HepG2 (cell line): ENCODE data around the gene COL5A1. TPM values are rescaled to one million over a fixed set of nuclear protein-coding genes. Genes with fewer than 3 reads are reported as not detected.

Experiments
- ATAC-seq: fragments of 200-7000 bp; cut with Tn5 transposase; 3 replicates; pipeline ENCODE4 v1.9.1; 2020; ENCODE audit warnings: mild to moderate bottlenecking, moderate library complexity
- BruUV-seq: library from RNA; stranded (reverse); fragments of 400-500 nt; replicated peaks from 2 replicates; lab custom pipeline; 2021; lab: Mats Ljungman, UMichigan
- CTCF ChIA-PET: fragments of 300-600 bp; formaldehyde crosslinking; extraction: SDS; loops from one replicate; lab custom pipeline; 2021; ENCODE audit warnings: low total read pairs, inconsistent platforms, low intra/inter-chr PET ratio; lab: Yijun Ruan, JAX
- POLR2A ChIA-PET: fragments of 350-600 bp; sonication (Branson Sonifier 250); formaldehyde crosslinking; loops from one replicate; lab custom pipeline; 2020; ENCODE audit warnings: antibody characterized with exemption, inconsistent platforms; lab: Yijun Ruan, JAX
- DNase-seq: peaks from one replicate; pipeline ENCODE4 v3.0.0-alpha.2; 2015; ENCODE audit warnings: low spot score
- FAIRE-seq: peaks from 3 replicates; lab custom pipeline; 2011; peaks lifted over from hg19 to GRCh38; lab: Jason Lieb, UNC
- H2AFZ ChIP-seq: one replicate; pipeline ENCODE4 v1.6.1; 2011; ENCODE audit warnings: low read length, inconsistent platforms
- H3K27ac ChIP-seq: fragments of 300-600 bp; 3 replicates; pipeline ENCODE4 v1.8.0; 2011; ENCODE audit warnings: mixed run types, mild to moderate bottlenecking, mixed read lengths, low read length, inconsistent platforms; ENCODE audit not compliant: insufficient read depth; ENCODE audit errors: extremely low read length
- H3K27me3 ChIP-seq, 2 experiments: fragments of 200-600 bp in 1 of 2; 2 replicates in 1 of 2; 3 replicates in 1 of 2; pipeline versions ENCODE4 v1.6.0 to v1.8.0; 2011; ENCODE audit warnings: low read length in 2 of 2, mild to moderate bottlenecking in 2 of 2, moderate library complexity in 2 of 2, inconsistent platforms in 1 of 2; ENCODE audit not compliant: insufficient read depth in 2 of 2, control insufficient read depth in 1 of 2
- H3K36me3 ChIP-seq, 2 experiments: fragments of 200-600 bp in 1 of 2; replicated peaks in 1 of 2; 2 replicates in 1 of 2; 3 replicates in 1 of 2; pipeline versions ENCODE4 v1.5.1 to v1.8.0; 2011; ENCODE audit warnings: low read length in 2 of 2, inconsistent platforms in 1 of 2; ENCODE audit not compliant: insufficient read depth in 2 of 2, control insufficient read depth in 1 of 2
- H3K4me1 ChIP-seq: 2 replicates; pipeline ENCODE4 v1.5.1; 2012; ENCODE audit warnings: low read length, inconsistent platforms; ENCODE audit not compliant: insufficient read depth
- H3K4me2 ChIP-seq: 2 replicates; pipeline ENCODE4 v1.6.0; 2011; ENCODE audit warnings: low read depth, low read length, inconsistent platforms
- H3K4me3 ChIP-seq, 3 experiments: fragments of 200-600 bp in 1 of 3; sonication (generic), shearing (Covaris generic) in 1 of 3; replicated peaks in 1 of 3; 2 replicates each; pipeline ENCODE4 v1.5.1; 2011 to 2016; ENCODE audit warnings: low read length in 3 of 3, inconsistent platforms in 2 of 3, low read depth in 2 of 3, mild to moderate bottlenecking in 2 of 3, control low read depth in 1 of 3, mixed read lengths in 1 of 3; ENCODE audit not compliant: insufficient read depth in 1 of 3
- H3K79me2 ChIP-seq: one replicate; pipeline ENCODE4 v1.6.1; 2011; ENCODE audit warnings: low read length, inconsistent platforms; ENCODE audit not compliant: insufficient read depth
- H3K9ac ChIP-seq: 2 replicates; pipeline ENCODE4 v1.6.0; 2011; ENCODE audit warnings: mild to moderate bottlenecking, low read depth, low read length, inconsistent platforms; ENCODE audit not compliant: insufficient read depth
- H3K9me3 ChIP-seq: 2 replicates; pipeline ENCODE4 v1.5.1; 2012; ENCODE audit warnings: mild to moderate bottlenecking, low read length
- H4K20me1 ChIP-seq: 2 replicates; pipeline ENCODE4 v1.6.0; 2011; ENCODE audit warnings: inconsistent platforms, mild to moderate bottlenecking, low read length, moderate library complexity; ENCODE audit not compliant: insufficient read depth
- ATF1 ChIP-seq: IDR thresholded peaks from 2 replicates; pipeline ENCODE4 v1.6.1; 2016; ENCODE audit warnings: mild to moderate bottlenecking, control low read depth
- ATF5 ChIP-seq: sonication (generic); formaldehyde crosslinking; IDR thresholded peaks from 2 replicates; pipeline ENCODE4 v1.4.0; 2020; ENCODE audit warnings: mild to moderate bottlenecking, low read depth, missing genetic modification reagents
- GPN1 ChIP-seq: sonication (generic); formaldehyde crosslinking; IDR thresholded peaks from 2 replicates; pipeline ENCODE4 v1.5.1; 2020; ENCODE audit warnings: missing genetic modification reagents, borderline replicate concordance
- IKZF1 ChIP-seq: fragments of 450-650 bp; IDR thresholded peaks from 2 replicates; pipeline ENCODE4 v1.7.1; 2016
- NR1H2 ChIP-seq: sonication (generic); formaldehyde crosslinking; IDR thresholded peaks from 2 replicates; pipeline ENCODE4 v1.8.1; 2022; ENCODE audit warnings: low read depth, missing genetic modification reagents, borderline replicate concordance
- POLR2AphosphoS5 ChIP-seq: IDR thresholded peaks from 2 replicates; pipeline ENCODE4 v1.6.1; 2012; ENCODE audit warnings: low read depth, low read length
- RELA ChIP-seq: sonication (generic); formaldehyde crosslinking; IDR thresholded peaks from 2 replicates; pipeline ENCODE4 v1.4.0; 2020; ENCODE audit warnings: missing genetic modification reagents
- TGIF2 ChIP-seq: IDR thresholded peaks from 2 replicates; pipeline ENCODE4 v1.6.1; 2016; ENCODE audit warnings: control low read depth, missing compliant biosample characterization
- ZGPAT ChIP-seq: IDR thresholded peaks from 2 replicates; pipeline ENCODE4 v1.6.1; 2016; ENCODE audit warnings: mild to moderate bottlenecking
- ZNF180 ChIP-seq: sonication (generic); formaldehyde crosslinking; IDR thresholded peaks from 2 replicates; pipeline ENCODE4 v1.4.0; 2020; ENCODE audit warnings: low read depth, missing genetic modification reagents, borderline replicate concordance
- ZNF253 ChIP-seq: sonication (generic); formaldehyde crosslinking; IDR thresholded peaks from 2 replicates; pipeline ENCODE4 v1.8.0; 2022; ENCODE audit warnings: mild to moderate bottlenecking, missing genetic modification reagents, borderline replicate concordance
- WGBS: methylation state at CpG from one replicate; pipeline ENCODE4 v1.1.6; 2017; ENCODE audit warnings: low lambda C conversion rate; 5-methylcytosine and 5-hydroxymethylcytosine counted together
- in situ Hi-C: cut with HindIII; loops from 2 replicates; pipeline ENCODE4 v1.10.0; 2017; ENCODE audit warnings: low pct_unique_long_range_greater_than_20kb; ENCODE audit not compliant: extremely low pct_ligation_motif_present
- intact Hi-C: fragments of 100-400 bp; cut with micrococcal nuclease; formaldehyde crosslinking; loops from one replicate; pipeline ENCODE4 v1.10.0; 2022; ENCODE audit not compliant: unreplicated experiment
- polyA plus RNA-seq, 8 experiments: library from polyadenylated mRNA; depleted of rRNA in 3 of 8; stranded (reverse) in 7 of 8; unstranded in 1 of 8; fragments of >200 nt; fragmentation: Illumina TruSeq in 4 of 8; extraction: Trizol in 4 of 8; gene quantifications; 2 replicates each; pipeline versions ENCODE4 v1.2.1 to v1.2.3, GENCODE V29; 2011 to 2016; ENCODE audit warnings: low read depth in 4 of 8, missing spikeins in 1 of 8, mixed read lengths in 1 of 8; ENCODE audit not compliant: insufficient read depth in 1 of 8
- total RNA-seq, 5 experiments: library from RNA; depleted of rRNA; stranded (reverse); fragments of >200 nt; fragmentation: Illumina TruSeq; extraction: Trizol; gene quantifications; 2 replicates each; pipeline ENCODE4 v1.2.3, GENCODE V29; 2016; ENCODE audit warnings: low read depth in 1 of 5
- TF ChIP-seq, protein P1 (sequence below): sonication (generic); formaldehyde crosslinking; IDR thresholded peaks from 2 replicates; pipeline ENCODE4 v1.4.0; 2020; ENCODE audit warnings: missing genetic modification reagents
- TF ChIP-seq, protein P2 (sequence below): sonication (generic); formaldehyde crosslinking; IDR thresholded peaks from 2 replicates; pipeline ENCODE4 v1.4.0; 2020; ENCODE audit warnings: missing genetic modification reagents

Gene COL5A1
- total and polyA plus RNA-seq, 2 of the 13 experiments (the other 11 are each of a cell fraction or from before 2014, with no cell fraction given), result not detected

DNA sequence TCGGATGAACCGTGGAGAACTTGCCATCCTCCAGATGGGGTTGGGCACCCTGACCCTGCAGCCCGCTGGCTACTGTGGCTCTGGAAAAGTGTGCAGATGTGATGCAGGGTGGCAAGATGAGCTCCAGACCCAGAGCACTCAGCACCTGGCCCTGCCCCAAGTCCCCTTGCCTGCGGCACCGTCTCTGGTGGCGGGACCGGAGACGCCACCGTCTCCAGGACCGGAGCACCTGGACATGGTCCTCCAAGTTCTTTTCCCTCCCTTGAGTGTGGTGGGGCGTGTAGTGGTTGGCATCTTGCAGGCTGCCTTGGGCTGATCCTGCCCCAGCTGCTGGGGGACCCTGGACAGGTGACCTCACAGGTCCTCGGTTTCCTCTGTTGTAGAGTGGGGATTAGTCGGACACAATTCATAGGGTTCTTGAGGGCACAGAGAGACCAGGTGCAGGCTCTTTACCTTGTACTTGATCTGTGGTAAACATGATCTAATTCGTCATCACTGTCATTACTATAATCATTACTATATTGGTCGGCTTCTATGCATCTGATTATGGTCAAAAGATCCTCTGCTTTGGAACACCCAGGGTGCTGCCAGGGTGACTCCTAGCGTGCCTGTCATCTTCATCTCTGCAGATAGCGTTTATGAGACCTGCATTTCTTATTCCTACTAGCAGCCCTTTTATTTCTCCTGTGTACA is 83.5 kb downstream of the COL5A1 start:
- Histone ChIP-seq H2AFZ (no peak overlapping the region), H4K20me1 (no peaks in the 10 kb centered on the region), H3K9ac (no peak overlapping the region), H3K27ac (no peak overlapping the region), H3K9me3 (no peaks in the 10 kb centered on the region), H3K36me3 (no peaks in the 10 kb centered on the region), H3K27me3 (peaks cover 12 to 39% of the 10 kb centered on the region in 2 experiments), H3K4me2 (no peak overlapping the region), H3K4me1 (no peaks in the 10 kb centered on the region), H3K4me3 (no peak overlapping the region), H3K79me2 (no peaks in the 10 kb centered on the region)
- ChIA-PET POLR2A (no interaction called here), CTCF (no interaction called here)
- intact Hi-C loops, result no loop called here
- WGBS, result 19% methylated on average over 5 of the region's 17 CpGs
- no peak for FAIRE-seq
- in situ Hi-C loops, result no loop called here
- no peak for DNase-seq
- no peak for ATAC-seq
- no TSS peak for BruUV-seq
- TF ChIP-seq IKZF1, result no peak
- TF ChIP-seq ATF5, result no peak
- TF ChIP-seq, protein P1, sequence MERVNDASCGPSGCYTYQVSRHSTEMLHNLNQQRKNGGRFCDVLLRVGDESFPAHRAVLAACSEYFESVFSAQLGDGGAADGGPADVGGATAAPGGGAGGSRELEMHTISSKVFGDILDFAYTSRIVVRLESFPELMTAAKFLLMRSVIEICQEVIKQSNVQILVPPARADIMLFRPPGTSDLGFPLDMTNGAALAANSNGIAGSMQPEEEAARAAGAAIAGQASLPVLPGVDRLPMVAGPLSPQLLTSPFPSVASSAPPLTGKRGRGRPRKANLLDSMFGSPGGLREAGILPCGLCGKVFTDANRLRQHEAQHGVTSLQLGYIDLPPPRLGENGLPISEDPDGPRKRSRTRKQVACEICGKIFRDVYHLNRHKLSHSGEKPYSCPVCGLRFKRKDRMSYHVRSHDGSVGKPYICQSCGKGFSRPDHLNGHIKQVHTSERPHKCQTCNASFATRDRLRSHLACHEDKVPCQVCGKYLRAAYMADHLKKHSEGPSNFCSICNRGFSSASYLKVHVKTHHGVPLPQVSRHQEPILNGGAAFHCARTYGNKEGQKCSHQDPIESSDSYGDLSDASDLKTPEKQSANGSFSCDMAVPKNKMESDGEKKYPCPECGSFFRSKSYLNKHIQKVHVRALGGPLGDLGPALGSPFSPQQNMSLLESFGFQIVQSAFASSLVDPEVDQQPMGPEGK (CRISPR knock-in tag), result no peak
- no peak for TF ChIP-seq ZNF180 (CRISPR knock-in tag)
- no peak for TF ChIP-seq POLR2AphosphoS5
- TF ChIP-seq ATF1 (CRISPR knock-in tag), result no peak
- TF ChIP-seq, protein P2, sequence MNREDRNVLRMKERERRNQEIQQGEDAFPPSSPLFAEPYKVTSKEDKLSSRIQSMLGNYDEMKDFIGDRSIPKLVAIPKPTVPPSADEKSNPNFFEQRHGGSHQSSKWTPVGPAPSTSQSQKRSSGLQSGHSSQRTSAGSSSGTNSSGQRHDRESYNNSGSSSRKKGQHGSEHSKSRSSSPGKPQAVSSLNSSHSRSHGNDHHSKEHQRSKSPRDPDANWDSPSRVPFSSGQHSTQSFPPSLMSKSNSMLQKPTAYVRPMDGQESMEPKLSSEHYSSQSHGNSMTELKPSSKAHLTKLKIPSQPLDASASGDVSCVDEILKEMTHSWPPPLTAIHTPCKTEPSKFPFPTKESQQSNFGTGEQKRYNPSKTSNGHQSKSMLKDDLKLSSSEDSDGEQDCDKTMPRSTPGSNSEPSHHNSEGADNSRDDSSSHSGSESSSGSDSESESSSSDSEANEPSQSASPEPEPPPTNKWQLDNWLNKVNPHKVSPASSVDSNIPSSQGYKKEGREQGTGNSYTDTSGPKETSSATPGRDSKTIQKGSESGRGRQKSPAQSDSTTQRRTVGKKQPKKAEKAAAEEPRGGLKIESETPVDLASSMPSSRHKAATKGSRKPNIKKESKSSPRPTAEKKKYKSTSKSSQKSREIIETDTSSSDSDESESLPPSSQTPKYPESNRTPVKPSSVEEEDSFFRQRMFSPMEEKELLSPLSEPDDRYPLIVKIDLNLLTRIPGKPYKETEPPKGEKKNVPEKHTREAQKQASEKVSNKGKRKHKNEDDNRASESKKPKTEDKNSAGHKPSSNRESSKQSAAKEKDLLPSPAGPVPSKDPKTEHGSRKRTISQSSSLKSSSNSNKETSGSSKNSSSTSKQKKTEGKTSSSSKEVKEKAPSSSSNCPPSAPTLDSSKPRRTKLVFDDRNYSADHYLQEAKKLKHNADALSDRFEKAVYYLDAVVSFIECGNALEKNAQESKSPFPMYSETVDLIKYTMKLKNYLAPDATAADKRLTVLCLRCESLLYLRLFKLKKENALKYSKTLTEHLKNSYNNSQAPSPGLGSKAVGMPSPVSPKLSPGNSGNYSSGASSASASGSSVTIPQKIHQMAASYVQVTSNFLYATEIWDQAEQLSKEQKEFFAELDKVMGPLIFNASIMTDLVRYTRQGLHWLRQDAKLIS (CRISPR knock-in tag), result no peak
- no peak for TF ChIP-seq ZGPAT
- no peak for TF ChIP-seq ZNF253 (CRISPR knock-in tag)
- TF ChIP-seq RELA (CRISPR knock-in tag), result no peak
- TF ChIP-seq TGIF2, result no peak
- TF ChIP-seq NR1H2 (CRISPR knock-in tag), result no peak
- no peak for TF ChIP-seq GPN1
